Purkinje cell (primary cell): ENCODE measurements around the gene INAFM2. TPM values are rescaled to one million over a fixed set of nuclear protein-coding genes. Genes with fewer than 3 reads are reported as not detected.

Experiments
- polyA plus RNA-seq: library from polyadenylated mRNA; unstranded; fragments of >200 nt; fragmentation: Nextera tagmentation; gene quantifications from 2 replicates; pipeline ENCODE4 v1.2.1, GENCODE V29; 2014

INAFM2 gene
- polyA plus RNA-seq = 0.76 and 8.2 TPM in 2 replicates

DNA sequence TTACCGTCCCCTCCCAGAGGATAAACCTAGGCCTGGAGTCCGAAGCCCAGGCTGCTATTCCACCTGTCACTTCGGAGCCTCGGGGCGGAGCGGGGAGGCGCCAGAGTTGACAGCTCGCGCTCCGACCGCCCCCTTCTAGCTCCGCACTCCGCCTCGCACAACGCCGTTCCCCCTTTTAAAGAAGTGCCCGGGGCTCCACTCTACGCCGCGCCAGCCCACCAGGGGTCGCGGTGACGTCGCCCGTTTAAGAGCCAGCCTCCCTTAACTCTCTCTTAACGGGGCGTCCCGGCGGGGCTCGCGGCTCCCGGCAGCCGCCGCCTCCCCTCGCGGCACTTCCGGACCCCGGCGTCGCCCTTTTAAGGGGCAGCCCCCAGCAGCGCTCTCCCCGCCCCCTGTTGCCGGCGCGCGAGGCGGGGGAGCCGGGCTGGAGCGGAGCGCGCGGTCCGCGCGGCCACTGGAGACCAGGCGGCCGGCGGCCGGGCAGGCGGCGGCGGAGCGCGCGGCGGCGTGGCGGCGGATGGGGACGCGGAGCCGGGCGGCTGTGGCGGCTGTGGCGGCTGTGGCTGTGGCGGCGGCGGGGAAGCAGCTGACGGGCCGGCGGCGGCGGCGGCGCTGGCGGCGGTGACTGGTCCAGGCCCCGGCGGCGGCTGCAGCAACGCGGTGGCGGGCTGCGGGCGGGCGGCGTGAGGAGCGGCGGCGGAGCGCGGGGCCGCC lies at the start of gene INAFM2:
TSS of gene INAFM2 (plus strand) at position 454 of the 714 bp plus-strand sequence. CDS start 364 bp downstream, outside the sequence.

DNA sequence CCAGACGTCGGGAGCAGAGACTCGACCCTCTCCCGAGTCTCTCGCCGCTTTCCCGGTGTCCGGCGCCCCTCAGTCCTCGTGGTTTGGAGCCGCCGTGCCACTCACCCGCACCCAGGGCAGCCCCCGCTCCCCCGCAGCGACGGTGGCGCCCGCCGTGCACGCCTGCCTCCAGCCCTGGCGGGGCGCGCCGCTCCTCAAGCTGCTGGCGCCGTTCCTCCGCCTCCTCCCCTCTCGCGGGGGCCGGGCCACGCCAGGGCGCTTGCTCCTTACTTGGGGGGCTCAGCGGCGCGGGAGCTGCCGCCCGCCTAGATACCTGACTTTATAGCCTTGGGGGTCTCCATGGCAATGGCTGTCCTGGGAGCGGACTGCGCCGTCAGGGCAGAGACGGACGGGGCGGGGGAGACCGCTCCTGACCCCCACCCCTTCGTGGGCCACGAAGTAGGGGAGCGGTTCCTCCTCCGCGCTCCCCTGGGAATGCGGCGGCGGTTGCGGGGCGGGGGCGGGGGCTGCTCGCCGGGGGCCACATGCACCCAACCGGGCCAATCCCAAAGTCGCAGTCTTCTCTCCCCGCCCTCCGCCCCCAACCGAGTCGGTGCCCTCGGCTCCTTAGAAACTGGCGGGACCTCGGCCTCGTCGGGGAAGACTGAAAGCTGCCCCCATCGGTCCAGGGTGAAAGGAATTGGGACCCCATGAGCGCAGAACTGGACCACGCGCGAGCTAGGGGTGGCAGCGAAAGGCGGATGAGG lies 40.5 kb upstream of the INAFM2 start, which contains the start of gene ANKRD63:
TSS of gene ANKRD63 (minus strand) at position 196 of the 746 bp plus-strand sequence. CDS start 478 bp downstream, outside the sequence.

DNA sequence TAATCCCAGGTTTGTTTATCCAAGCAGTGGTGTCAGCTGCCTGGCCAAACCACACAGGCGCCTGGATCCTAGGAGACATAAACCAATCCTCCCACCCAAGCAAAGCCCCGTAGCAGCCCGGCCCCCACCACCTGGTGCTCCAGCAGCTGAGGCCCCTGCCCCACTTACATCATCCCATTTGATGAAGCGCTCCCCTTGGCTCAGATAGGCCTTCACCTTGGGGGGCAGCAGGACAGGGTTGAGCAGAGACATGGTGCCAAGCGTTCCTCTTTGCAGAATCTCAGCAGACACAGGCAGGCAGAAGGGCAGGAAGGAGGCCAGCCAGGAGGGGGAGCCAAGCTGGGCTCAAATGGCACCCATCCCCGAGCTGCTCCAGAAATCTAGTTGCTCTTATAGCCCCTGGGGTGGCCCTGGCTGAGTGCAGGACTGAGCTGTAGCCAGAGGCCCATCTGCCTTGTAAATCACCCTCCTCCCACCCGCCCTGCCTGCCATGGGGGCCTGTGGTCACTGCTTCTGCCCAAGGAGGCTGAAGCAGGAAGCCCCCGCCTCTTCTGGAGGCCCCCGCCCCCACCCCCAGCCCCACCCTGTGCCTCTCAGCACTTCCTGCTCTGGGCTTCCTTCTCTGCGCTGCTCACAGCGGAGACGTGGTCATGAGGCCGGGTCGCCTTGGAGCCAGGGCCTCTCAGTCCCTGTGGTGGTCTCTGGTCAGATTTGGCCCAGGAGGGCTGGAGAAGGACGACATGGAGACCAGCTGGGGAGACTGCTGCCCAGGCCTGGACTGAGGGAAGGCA lies 15.9 kb upstream of the INAFM2 start, which contains the start of gene PLCB2:
TSS of gene PLCB2 (minus strand) at position 515 of the 791 bp plus-strand sequence. CDS start at position 252, 263 bp downstream.

DNA sequence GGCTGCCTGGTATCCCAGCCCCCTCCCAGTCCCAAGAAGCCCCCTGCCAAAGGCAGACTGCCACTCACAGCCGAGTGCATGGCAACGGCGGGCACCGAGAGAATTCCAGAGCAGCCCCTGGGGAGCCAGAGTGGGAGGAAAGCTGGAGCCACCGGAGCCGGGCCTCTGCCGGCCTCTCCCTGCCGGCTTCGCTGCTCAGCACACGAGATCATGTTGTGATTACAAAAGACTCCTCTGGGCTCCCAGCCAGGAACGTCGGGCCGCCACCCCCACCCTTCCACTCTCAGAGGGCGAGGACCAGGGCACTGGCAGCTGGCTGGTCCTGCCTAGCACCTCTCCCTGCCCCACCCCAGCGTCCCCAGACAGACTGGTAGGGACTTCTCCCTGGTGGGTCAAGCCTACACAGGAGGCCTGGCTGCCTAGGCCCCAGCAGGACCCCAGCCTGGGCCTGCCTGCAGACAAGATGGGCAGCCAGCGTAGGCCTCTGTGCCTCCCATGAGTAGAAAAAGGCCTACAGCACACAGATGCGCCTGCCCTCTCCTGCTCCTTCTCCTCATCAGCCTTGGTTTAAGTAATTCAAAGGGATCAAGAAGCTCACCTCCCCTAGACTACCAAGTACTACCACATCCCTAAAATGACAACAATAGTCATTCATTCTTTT lies 17.4 kb downstream of the INAFM2 start, which contains the start of gene CCDC9B:
TSS of gene CCDC9B (minus strand) at position 200 of the 661 bp plus-strand sequence. CDS start at position 80, 120 bp downstream.

DNA sequence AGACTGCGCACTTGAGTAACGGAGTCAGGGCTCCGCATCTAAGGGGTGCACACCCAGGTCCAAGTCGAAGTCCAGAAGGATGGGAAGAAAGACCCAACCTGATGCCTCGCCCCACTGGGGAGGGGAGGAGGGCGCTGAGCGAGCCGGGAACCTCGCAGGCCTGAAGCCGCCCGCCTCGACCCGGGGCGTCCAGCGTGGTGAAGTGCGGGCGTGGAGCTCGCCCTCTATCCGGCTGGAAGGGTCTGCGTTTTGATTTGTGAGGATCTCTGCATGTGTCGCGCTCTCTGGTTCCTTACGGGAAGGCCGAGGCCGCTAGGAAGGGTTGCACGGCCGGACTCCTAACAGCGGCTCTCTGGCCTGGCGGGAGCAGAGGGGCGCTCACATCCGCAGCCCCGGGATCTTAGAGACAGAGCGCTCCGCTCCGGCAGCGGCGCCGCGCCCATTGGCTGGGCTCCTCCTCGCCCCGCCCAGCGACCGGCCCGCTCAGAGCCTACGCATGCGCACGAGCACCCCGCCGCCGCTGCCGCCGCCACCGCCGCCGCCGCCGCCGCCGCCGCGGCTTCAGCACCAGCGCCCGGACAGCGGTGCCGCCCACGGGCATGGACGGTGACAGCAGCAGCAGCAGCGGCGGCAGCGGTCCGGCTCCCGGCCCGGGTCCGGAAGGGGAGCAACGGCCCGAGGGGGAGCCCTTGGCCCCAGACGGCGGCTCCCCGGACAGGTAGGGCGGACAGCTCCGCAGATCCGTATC lies 34.4 kb downstream of the INAFM2 start, which contains the start of gene DISP2:
TSS of gene DISP2 (plus strand) at position 497 of the 748 bp plus-strand sequence. CDS start at position 600, 103 bp downstream.

Other genes with a start within 250 kb of the INAFM2 start
- gene BMF, start 214.8 kb upstream of the INAFM2 start, polyA plus RNA-seq = not detected in 2 replicates
- gene BUB1B, start 162.6 kb upstream of the INAFM2 start, polyA plus RNA-seq = 1.5 TPM in 1 of 2 replicates, not detected in the other
- gene PAK6, start 84.6 kb upstream of the INAFM2 start, polyA plus RNA-seq = 1.1 TPM in 1 of 2 replicates, not detected in the other
- gene ANKRD63, start 40.6 kb upstream of the INAFM2 start, polyA plus RNA-seq = not detected in 2 replicates
- gene PLCB2, start 15.8 kb upstream of the INAFM2 start, polyA plus RNA-seq = 3.5 TPM in 1 of 2 replicates, not detected in the other
- 0.11 and 0.14 TPM in 2 replicates for gene CCDC9B, start 17.2 kb downstream of the INAFM2 start, polyA plus RNA-seq
- not detected in 2 replicates for gene PHGR1, start 27.3 kb downstream of the INAFM2 start, polyA plus RNA-seq
- gene DISP2, start 34.5 kb downstream of the INAFM2 start, polyA plus RNA-seq = 12.3 and 15.7 TPM in 2 replicates
- 9.6 and 11.4 TPM in 2 replicates for gene KNSTRN, start 59.0 kb downstream of the INAFM2 start, polyA plus RNA-seq
- gene IVD, start 82.1 kb downstream of the INAFM2 start, polyA plus RNA-seq = 2.9 and 9.9 TPM in 2 replicates
- 0.38 and 0.83 TPM in 2 replicates for gene BAHD1, start 117.3 kb downstream of the INAFM2 start, polyA plus RNA-seq
- not detected in 2 replicates for gene CHST14, start 147.3 kb downstream of the INAFM2 start, polyA plus RNA-seq
- 23.8 and 38.7 TPM in 2 replicates for gene CCDC32, start 241.3 kb downstream of the INAFM2 start, polyA plus RNA-seq
- 2.1 and 5.3 TPM in 2 replicates for gene RPUSD2, start 245.6 kb downstream of the INAFM2 start, polyA plus RNA-seq